HG03439 (cell line): ENCODE data around the gene RB1.
A peak's percentile ranks its signal among the peaks of the same experiment; 100 is the strongest.

Source experiments
- ATAC-seq: cut with Tn5 transposase; IDR thresholded peaks from one replicate; pipeline ENCODE4 v1.9.1; 2021; ENCODE audit warnings: mild to moderate bottlenecking, moderate library complexity; ENCODE audit not compliant: unreplicated experiment

Gene RB1

DNA sequence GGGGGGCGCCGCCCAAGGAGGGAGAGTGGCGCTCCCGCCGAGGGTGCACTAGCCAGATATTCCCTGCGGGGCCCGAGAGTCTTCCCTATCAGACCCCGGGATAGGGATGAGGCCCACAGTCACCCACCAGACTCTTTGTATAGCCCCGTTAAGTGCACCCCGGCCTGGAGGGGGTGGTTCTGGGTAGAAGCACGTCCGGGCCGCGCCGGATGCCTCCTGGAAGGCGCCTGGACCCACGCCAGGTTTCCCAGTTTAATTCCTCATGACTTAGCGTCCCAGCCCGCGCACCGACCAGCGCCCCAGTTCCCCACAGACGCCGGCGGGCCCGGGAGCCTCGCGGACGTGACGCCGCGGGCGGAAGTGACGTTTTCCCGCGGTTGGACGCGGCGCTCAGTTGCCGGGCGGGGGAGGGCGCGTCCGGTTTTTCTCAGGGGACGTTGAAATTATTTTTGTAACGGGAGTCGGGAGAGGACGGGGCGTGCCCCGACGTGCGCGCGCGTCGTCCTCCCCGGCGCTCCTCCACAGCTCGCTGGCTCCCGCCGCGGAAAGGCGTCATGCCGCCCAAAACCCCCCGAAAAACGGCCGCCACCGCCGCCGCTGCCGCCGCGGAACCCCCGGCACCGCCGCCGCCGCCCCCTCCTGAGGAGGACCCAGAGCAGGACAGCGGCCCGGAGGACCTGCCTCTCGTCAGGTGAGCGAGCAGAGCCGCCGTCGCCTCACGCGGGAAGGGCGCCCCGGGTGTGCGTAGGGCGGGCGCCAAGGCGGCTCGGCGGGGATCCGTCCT, at the start of gene RB1:
Gene RB1 (plus strand): TSS at position 393 of the 784 bp plus-strand sequence. CDS start 162 bp downstream, at position 555.
- ATAC-seq: peak; percentile 83

GRCh38 chr13:48253849-48254248, 49.7 kb upstream of the RB1 start:
- no peak for ATAC-seq

DNA sequence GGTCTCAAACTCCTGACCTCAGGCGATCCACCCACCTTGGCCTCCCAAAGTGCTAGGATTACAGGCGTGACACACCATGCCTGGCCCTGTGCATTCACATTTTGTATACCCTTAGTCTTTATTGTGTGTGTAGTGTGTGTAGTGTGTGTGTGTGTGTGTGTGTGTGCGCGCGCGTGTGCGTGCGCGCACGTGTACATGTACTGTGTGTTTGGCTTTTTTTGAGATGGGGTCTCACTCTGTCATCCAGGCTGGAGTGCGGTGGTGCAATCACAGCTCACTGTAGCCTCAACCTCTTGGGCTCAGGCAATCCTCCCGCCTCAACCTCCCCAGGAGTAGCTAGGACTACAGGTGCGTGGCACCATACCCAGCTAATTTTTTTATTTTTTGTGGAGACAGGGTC, 48.5 kb upstream of the RB1 start:
- ATAC-seq: no peak

GRCh38 chr13:48255954-48256353, 47.6 kb upstream of the RB1 start:
- no peak for ATAC-seq

- no peak for ATAC-seq
Measured at GRCh38 chr13:48258002-48258401, 45.5 kb upstream of the RB1 start.

DNA sequence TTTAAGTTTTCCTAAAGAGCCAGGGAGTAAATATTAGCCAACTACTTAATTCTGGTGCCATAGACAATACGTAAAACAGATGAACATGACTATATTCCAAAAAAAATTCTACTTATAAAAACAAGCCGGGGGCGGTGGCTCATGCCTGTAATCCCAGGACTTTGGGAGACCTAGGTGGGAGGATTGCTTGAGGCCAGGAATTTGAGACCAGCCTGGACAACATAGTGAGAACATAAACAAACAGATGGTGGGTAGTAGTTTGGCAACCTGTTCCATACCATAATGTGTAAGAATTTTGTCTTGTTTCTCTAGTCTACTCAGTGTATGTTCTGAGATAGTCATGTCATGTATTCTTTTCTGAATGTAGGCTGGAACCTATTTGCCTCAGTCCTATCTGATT, 45.1 kb upstream of the RB1 start:
- no peak for ATAC-seq

DNA sequence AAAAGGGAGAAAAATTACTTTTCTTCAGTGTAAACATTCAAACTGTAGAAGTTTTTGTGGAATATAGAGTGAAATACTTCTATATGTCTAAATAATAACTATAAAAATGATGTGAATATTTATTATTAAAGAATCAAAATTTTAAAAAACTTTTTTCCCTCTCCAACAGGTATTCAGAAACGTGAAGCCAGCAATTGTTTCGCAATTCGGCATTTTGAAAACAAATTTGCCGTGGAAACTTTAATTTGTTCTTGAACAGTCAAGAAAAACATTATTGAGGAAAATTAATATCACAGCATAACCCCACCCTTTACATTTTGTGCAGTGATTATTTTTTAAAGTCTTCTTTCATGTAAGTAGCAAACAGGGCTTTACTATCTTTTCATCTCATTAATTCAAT, 42.6 kb upstream of the RB1 start:
- ATAC-seq: no peak

DNA sequence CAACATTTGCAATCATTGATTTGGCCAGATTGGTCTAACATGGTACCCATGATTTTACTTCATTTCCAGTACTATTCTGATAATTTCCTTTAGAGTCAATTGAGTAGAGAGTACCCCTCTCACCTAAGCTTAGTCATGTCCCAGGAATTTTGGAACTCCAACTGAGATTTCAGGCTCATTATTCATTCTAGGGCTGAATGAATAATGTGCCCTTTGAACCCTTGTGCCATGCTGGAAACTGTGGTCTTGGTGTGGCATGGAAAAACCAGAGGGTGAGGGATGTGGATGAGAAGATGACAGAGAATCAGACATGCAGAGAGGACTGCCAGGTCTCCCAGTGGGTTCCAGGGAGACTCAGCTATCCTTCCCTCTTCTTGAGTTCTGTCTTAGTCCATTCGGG, 40.4 kb upstream of the RB1 start:
- no peak for ATAC-seq

GRCh38 chr13:48264058-48264457, 39.5 kb upstream of the RB1 start:
- no peak for ATAC-seq

- ATAC-seq: peak; percentile 56
Measured at GRCh38 chr13:48265217-48265815, 38.2 kb upstream of the RB1 start.

DNA sequence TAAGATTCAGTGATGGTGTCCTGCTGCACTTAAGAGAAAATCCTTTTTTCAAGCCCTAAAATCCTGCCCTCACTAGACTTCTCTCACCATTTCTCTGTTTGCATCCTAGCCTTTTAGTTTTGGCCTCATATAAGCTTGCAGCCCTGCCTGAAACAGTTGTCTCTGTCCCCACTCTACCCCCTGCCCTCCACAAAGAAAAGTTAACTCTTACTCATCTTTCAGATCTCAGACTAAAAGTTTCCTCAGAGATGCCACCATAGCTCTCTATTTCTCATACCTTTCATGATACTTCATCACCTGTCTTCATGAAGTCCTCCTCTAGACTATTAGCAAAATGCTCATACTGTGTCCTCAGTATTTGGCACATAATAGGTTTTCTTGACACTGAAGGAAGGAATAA, 37.4 kb upstream of the RB1 start:
- ATAC-seq: no peak

DNA sequence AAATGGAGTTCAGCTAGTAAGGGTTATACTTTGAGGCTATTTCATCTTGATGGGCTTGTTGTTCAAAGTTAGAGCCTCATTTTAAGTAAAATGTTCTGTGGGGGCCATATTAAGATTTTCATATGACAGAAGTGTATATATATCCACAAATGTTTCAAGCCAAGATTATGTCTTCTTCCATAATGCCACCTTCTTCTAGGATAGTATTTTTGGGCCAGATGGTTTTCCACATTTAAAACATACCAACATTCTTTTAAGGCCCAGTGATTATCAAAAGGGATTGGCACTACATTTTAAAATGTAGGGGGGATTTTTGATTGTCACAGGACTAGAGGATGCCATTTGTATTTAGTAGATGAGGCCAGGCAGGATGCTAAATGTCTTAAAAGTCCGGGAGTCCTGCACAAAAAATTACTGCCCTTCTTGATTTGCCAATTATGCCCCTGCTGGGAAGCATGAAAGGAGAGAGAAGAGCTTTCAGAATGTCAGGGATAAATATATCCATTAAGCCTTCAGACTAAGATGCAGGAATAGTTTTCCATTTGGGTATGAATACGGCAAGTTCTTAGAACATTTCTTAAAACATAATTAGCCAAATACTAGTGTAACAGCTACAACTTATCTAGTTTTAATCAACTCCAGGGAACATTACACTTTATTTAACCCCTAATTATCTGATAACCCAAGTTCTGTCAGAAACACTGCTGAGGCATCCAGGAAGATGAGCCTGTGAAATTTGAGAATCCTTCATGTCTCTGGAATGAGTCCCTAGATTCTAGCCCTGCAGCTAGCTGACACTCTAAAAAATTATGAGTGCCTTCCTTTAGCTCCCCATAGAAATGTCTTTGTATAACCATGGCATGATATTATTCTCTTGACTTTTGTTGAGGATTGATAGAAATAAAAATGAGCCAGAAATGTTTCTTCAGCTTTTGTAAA, 36.6 kb upstream of the RB1 start:
- ATAC-seq: no peak

DNA sequence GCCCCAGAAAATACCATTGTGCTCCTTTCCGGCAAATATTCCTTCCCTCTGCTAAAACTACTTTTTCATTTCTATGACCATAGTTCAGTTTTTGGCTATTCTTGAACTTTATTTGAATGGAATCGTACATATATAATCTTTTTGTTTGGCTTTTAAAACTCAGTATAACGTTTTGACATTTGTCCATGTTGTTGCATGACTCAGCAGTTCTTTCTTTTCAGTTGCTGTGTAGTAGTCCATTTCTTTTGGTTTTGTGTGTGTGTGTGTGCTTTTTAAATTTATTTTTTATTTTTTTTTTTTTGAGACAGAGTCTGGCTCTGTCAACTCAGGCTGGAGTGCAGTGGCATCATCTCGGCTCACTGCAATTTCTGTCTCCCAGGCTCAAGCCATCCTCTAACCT, 35.5 kb upstream of the RB1 start:
- ATAC-seq: no peak

DNA sequence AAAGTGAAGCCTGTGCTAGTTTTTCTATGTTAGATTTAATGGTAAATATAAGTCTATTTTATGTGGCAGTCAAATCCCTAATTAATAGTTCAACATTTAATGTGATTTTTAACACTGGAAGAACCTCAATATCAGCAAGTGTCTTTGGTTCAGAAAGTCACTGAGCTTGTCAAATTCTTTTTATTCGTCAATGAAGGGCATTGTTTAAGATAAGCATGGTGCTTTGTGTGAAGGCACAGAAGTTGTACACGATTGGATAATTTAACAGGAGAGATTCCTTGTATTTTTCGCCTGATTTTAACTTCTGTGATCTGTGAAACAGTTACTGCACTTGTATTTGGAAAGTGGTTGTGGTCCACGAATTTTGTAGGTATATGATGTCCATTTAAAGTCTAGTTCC, 30.2 kb upstream of the RB1 start:
- no peak for ATAC-seq

GRCh38 chr13:48275507-48275906, 28.0 kb upstream of the RB1 start:
- no peak for ATAC-seq

GRCh38 chr13:48278806-48279205, 24.7 kb upstream of the RB1 start:
- ATAC-seq: no peak

DNA sequence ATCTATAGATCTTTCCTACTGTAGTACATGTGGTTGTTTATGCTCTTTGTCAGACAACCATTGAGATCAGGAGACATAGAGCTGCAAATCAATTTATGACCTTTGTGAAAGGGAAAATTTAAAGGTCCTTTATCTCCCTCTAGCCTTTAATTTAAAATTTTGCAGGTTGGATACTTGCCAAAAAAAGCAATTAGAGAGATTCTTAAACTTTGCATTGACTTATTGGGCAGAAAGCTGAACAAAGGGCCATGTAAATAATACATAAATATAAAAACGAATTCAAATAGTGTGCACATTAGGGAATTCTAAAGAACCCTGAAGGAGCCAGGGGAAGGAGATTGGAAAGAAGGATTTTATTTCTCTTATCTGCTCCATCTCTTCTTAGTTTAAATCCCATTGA, 22.0 kb upstream of the RB1 start:
- no peak for ATAC-seq

DNA sequence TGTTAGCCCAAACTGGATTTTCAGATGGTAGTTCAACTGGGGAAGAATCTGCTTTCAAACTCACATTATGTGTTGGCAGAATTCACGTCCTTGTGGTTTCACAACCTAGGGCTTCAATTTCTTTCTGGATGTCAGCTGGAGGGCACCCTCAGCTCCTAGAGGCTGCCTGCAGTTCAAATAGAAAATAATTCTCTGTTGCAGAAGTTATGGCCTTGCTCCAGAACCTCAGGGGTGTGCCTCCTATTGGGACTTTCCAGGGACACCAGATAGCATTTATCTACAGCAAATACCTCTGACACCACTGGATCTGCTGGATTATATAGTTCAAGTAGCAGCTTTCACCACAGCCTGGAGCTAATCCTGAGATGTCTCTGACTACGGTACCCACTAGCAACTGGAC, 11.8 kb upstream of the RB1 start:
- ATAC-seq: no peak

DNA sequence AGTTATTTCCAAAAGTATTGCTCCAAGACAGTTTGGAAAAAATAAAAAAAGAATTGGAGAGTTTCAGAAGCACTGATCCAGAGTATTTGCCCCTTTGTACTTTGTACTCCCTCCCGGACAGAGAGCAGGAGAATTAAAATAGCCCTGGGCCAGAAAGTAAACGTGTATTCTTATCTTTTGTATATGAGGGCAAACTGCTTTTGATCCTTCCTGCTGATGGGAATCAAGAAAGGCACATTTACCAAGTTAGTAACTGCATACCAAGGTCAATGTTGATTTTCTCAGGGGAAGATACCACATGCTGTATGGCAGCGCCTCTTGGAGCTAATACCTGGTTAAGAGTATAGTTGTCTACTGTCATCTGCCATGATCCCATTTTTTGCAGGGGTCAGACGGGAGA, 10.9 kb upstream of the RB1 start:
- ATAC-seq: no peak

- ATAC-seq: no peak
Measured at GRCh38 chr13:48294653-48295052, 8.9 kb upstream of the RB1 start.

DNA sequence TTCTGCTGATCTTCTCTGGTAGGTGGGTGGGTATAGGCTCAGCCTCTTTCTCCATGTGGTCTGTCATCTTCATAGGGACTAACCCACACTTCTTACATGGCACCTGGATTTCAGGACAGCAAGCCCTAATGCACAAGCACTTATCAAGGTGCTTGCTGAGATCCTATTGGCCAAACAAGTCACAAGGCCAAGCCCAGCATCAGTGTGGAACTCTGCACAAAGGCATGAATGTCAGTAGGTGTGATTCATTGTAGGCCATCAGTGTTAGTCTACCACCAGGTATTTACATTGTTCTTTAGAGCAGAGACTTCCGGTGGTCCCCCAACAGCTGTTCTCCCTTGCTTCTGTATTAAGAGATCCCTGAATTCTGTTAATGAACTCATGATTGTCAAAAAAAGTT, 8.3 kb upstream of the RB1 start:
- no peak for ATAC-seq

- no peak for ATAC-seq
Measured at GRCh38 chr13:48296528-48296927, 7.0 kb upstream of the RB1 start.
